HG03342 (cell line): ENCODE data around the gene SRA1.
"Not testable (repeated sequence)": the region's sequence is repeated elsewhere in the genome, so short reads cannot be mapped to it uniquely, and the experiment has no call there.

Experiments used
- ATAC-seq: cut with Tn5 transposase; IDR thresholded peaks from one replicate; pipeline ENCODE4 v1.9.1; 2021; ENCODE audit warnings: mild to moderate bottlenecking, moderate library complexity; ENCODE audit not compliant: unreplicated experiment

Gene SRA1

DNA sequence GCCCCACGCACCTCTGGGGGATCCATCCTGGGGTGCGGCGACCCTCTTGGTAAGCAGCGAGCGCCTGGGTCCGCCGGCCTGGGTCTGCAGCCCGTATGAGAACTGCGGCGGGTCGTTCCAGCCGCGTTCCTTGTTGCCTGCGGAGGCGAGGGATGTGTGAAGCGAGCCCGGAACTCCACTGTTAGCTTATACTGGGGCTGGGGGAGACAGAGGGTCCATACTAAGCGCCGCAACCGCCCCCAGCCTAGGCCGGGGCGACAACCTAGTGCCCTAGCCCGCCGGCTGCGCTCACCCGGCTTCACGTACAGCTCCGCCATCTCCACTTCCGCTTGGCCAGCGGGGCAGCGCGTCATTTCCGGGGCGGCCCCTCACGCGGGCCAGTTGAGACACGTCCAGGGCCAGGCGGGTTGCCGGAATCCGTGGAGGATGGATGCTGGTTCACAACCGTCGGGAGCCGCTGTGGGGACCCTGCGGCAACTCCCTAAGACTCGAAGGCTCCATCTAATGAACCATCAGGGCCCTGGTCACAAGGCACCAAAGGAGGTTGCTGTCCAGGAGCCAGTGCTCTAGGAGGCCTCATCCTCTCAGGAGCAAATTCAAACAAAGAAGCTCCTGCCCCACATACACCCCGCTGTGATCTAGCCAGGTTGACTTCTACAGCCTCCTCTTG lies at the start of gene SRA1:
Gene SRA1, minus strand, starts transcription at position 338 of the 670 bp plus-strand sequence. Its CDS starts 21 bp downstream, at position 317.
- ATAC-seq, result peak; percentile 93

DNA sequence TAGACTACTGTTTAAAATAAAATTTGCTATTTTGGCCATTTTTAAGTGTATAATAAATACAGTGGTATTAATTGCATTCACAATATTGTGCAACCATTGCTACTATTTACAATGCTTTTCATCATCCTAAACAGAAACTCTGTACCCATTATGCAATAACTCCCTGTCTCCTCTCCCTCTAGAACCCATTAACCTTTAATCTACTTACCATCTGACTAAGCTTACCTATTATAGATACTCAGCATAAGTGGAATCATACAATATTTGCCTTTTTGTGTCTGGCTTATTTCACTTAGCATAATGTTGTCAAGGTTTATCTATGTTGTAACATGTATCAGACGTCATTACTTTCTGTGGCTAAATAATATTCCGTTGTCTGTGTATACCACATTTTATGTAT lies 49.8 kb upstream of the SRA1 start:
- no peak for ATAC-seq

DNA sequence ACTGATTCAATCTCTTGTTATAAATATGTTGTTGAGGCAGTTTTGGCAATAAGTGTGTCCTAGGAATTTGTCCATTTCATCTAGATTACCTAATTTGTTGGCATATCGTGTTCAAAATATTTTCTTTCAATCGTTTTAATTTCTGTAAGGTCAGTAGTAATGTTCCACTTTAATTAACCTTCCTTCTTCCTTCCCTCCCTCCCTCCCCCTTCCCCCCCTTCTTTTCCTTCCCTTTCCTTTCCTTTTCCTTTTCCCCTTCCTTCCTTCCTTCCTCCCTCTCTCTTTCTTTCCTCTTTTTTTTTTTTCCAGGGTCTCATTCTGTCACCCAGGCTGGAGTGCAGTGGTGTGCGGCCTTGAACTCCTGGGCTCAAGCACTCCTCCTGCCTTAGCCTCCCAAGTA lies 48.6 kb upstream of the SRA1 start:
- no peak for ATAC-seq

GRCh38 chr5:140603734-140604133 lies 46.5 kb upstream of the SRA1 start:
- ATAC-seq, result no peak

DNA sequence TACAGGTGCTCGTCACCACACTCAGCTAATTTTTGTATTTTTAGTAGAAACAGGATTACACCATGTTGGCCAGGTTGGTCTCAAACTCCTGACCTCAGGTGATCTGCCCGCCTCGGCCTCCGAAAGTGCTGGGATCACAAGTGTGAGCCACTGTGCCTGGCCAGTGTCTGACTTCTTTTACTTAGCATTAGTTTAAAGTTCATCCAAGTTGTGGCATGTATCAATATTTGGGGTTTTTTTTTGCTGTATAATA lies 46.1 kb upstream of the SRA1 start:
- ATAC-seq, result not testable (repeated sequence)

DNA sequence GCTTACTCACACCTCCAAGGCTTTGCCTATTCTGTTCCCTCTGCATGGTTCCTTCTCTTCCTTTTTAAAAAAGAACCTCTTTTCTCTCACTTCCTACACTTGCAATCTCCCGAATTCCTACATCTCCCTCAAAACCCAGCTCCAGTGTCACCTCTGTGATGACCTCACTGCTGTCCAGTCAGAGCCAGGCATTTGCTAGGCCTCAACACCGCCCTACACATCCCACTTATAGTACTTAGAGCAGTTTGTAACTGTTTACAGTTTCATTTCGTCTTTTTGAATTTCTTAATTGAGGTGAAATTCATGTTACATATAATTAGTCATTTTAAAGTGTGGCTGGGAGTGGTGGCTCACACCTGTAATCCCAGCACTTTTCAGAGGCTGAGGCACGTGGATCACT lies 44.9 kb upstream of the SRA1 start:
- no peak for ATAC-seq

- ATAC-seq, result no peak
These were observed 42.8 kb upstream of the SRA1 start for GRCh38 chr5:140600096-140600495.

GRCh38 chr5:140598836-140599235 lies 41.6 kb upstream of the SRA1 start:
- ATAC-seq, result no peak

DNA sequence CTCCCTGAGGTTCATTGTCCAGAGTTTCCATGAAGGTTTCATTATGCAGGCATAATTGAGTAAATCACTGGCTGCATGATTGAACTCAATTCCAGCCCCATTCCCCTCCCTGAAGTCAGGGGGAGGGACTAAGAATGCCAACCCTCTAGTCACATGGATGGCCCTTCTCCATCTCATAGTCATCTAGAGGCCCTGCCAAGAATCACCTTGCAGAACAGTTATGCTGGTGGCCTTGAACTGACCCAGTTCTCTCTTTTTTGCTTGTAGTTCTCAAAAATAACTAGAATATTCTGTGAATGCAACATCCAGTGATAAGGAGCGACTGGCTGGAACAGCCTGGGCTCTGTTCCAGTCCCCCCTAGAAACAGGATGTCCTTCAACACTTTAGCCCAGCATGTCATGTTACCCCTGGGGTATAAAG lies 39.1 kb upstream of the SRA1 start:
- no peak for ATAC-seq

DNA sequence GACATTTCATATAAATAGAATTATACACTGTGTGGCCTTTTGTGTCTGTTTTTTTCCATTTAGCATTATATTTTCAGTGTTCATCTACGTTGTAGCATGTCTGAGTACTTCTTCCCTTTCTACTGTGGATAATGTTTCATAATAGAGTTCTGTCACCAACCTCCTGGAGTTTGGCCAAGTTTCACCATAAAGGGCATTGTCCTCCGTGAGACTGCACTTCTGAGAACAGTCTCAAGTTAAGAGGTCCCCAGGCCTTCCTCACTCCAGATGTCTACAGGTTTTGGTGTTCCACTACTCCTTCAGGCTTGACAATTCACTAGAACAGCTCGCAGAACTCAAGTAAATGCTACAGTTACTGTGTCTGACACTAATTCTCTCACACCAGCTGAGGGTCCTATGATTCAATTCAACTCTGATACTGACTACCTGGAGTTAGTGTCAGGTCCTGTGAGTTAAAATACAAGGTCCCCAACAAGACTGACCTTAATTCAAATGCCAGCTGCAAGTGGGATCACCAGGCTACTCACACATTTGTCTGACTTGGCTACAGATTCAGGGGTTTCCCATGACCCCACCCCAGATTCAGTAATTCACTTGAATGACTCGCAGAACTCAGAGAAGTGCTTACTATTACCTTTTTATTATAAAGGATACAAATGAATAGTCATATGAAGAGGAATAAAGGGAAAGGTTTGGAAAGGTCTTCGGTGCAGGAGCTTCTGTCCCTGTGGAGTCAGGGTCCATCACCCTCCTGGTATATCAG lies 38.4 kb upstream of the SRA1 start:
- no peak for ATAC-seq

GRCh38 chr5:140594169-140594568 lies 36.9 kb upstream of the SRA1 start:
- no peak for ATAC-seq

DNA sequence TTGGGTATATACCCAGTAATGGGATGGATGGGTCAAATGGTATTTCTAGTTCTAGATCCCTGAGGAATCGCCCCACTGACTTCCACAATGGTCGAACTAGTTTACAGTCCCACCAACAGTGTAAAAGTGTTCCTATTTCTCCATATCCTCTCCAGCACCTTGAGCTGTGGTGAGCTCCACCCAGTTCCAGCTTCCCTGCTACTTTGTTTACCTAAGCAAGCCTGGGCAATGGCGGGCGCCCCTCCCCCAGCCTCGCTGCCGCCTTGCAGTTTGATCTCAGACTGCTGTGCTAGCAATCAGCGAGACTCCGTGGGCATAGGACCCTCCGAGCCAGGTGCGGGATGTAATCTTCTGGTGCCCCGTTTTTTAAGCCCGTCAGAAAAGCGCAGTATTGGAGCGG lies 35.8 kb upstream of the SRA1 start:
- ATAC-seq, result not testable (repeated sequence)

- ATAC-seq, result no peak
These were observed 34.6 kb upstream of the SRA1 start for GRCh38 chr5:140591747-140592372.

DNA sequence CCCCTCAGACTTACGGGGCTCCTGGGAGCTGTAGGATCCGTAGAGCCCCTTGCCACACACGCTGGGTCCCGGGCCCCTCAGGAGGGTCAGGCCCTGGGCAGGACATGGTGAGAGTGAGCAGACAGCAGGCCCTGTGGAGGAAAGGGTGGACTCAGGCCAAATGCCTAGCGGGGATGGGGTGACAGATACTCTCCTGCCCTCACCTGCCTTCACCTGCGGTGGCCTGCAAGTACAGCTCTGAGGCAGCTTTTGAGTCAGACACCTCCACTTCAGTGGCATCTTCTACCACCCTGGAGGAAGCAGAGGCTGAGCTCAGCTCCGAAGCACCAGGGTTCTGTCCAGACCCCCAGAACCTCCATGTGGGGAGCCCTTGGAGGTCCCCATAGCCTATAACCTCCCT lies 33.6 kb upstream of the SRA1 start:
- no peak for ATAC-seq

- no peak for ATAC-seq
These were observed 31.2 kb upstream of the SRA1 start for GRCh38 chr5:140588311-140589070.

- ATAC-seq, result no peak
These were observed 30.2 kb upstream of the SRA1 start for GRCh38 chr5:140587495-140587894.

GRCh38 chr5:140579188-140579747 lies 22.0 kb upstream of the SRA1 start:
- ATAC-seq, result not testable (repeated sequence)

DNA sequence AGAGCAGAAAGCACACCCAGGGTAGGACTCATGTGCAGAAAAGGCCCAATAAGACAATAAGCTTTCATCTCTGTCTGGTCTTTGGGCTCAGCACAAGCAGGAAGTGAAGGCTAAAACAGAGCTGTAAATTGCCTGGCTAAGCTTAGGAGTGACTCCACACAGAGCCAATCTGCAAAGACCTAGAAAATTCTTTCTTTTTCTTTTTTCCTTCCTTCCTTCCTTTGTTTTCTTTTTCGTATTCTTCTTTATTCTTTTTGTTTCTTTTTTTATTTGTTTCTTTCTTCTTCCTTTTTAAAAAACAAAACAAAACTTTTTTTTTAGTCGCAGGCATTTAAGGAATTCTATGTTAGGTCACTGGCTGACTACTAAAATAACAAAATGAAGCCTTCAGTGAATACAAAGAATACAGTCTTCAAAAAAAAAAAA lies 19.5 kb upstream of the SRA1 start:
- ATAC-seq, result no peak

GRCh38 chr5:140575309-140575708 lies 18.0 kb upstream of the SRA1 start:
- no peak for ATAC-seq

- no peak for ATAC-seq
These were observed 16.9 kb upstream of the SRA1 start for GRCh38 chr5:140574165-140574564.

DNA sequence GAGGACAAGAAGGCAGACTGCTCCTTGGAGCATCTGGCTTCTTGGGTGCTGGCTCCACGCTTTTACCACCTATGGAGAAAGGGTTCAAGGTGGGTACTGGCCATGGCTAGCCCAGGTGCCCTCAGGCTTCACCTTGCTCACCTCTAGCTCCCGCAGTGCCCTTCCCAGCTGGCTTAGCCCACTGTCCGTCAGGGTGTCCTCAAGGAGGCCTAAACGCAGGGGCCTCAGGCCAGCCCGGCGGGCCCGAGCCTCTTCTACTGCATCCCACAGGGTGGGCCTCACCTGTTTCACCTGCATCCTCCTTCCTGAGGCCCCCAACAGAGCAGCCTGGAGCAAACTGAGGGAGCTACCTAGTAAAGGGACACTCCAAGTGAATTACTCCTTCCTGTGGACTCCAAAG lies 16.4 kb upstream of the SRA1 start:
- no peak for ATAC-seq
